Smooth muscle cell (in vitro differentiated cells): Measurements from ENCODE around the gene MYRIP. TPM values are rescaled to one million over a fixed set of nuclear protein-coding genes. Genes with fewer than 3 reads are reported as not detected.

ENCODE experiments used
- DNase-seq: peaks from one replicate; lab custom pipeline; 2025; ENCODE audit not compliant: unreplicated experiment; lab: John Stamatoyannopoulos, UW
- H2AFZ ChIP-seq: fragments of 200-600 bp; sonication (generic); 2 replicates; pipeline ENCODE4 v1.6.0; 2016; ENCODE audit warnings: antibody characterized with exemption, low read depth, mild to moderate bottlenecking
- H3F3A ChIP-seq: fragments of 200-600 bp; sonication (generic); 2 replicates; pipeline ENCODE4 v1.6.0; 2017; ENCODE audit warnings: antibody characterized with exemption, low read depth
- H3K27ac ChIP-seq: fragments of 200-600 bp; sonication (generic); 2 replicates; pipeline ENCODE4 v1.5.1; 2016; ENCODE audit warnings: low read depth, mild to moderate bottlenecking
- H3K27me3 ChIP-seq: fragments of 200-600 bp; sonication (generic); 2 replicates; pipeline ENCODE4 v1.6.1; 2016; ENCODE audit warnings: low read depth, mild to moderate bottlenecking
- H3K36me3 ChIP-seq: fragments of 200-600 bp; sonication (generic); 2 replicates; pipeline ENCODE4 v1.5.1; 2016; ENCODE audit warnings: low read depth
- H3K4me1 ChIP-seq: fragments of 200-600 bp; sonication (generic); 2 replicates; pipeline ENCODE4 v1.5.1; 2016; ENCODE audit warnings: low read depth
- H3K4me2 ChIP-seq: fragments of 200-600 bp; sonication (generic); 2 replicates; pipeline ENCODE4 v1.6.0; 2016; ENCODE audit warnings: mild to moderate bottlenecking
- H3K4me3 ChIP-seq: fragments of 200-600 bp; sonication (generic); 2 replicates; pipeline ENCODE4 v1.5.1; 2016; ENCODE audit warnings: mild to moderate bottlenecking
- H3K79me2 ChIP-seq: fragments of 200-600 bp; sonication (generic); 2 replicates; pipeline ENCODE4 v1.6.0; 2016; ENCODE audit warnings: low read depth, mild to moderate bottlenecking
- H3K9ac ChIP-seq: fragments of 200-600 bp; sonication (generic); 2 replicates; pipeline ENCODE4 v1.6.0; 2016; ENCODE audit warnings: low read depth
- H3K9me3 ChIP-seq: fragments of 200-600 bp; sonication (generic); replicated peaks from 2 replicates; pipeline ENCODE4 v1.5.1; 2016; ENCODE audit warnings: low read depth
- H4K20me1 ChIP-seq: fragments of 200-600 bp; sonication (generic); 2 replicates; pipeline ENCODE4 v1.6.0; 2016; ENCODE audit warnings: low read depth
- CTCF ChIP-seq: fragments of 200-600 bp; sonication (generic); IDR thresholded peaks from 2 replicates; pipeline ENCODE4 v1.5.1; 2017; ENCODE audit warnings: borderline replicate concordance, mild to moderate bottlenecking, antibody characterized with exemption; ENCODE audit not compliant: insufficient read depth, poor library complexity, severe bottlenecking
- WGBS: methylation state at CpG from one replicate; pipeline ENCODE4 v1.1.7; 2016; ENCODE audit warnings: low lambda C conversion rate; 5-methylcytosine and 5-hydroxymethylcytosine counted together
- polyA plus RNA-seq: library from polyadenylated mRNA; unstranded; fragments of >200 nt; fragmentation: Nextera tagmentation; extraction: Ambion mirVana; gene quantifications from 2 replicates; pipeline ENCODE4 v1.2.1, GENCODE V29; 2016
- total RNA-seq: library from RNA; depleted of rRNA; stranded (reverse); fragments of >200 nt; gene quantifications from 2 replicates; pipeline ENCODE4 v1.2.3, GENCODE V29; 2014

Gene MYRIP
- total and polyA plus RNA-seq, 2 experiments from 2014 or later, result not detected

- Histone ChIP-seq H4K20me1 (no peaks in the 10 kb centered on the region), H3K79me2 (no peaks in the 10 kb centered on the region), H3K4me1 (no peaks in the 10 kb centered on the region), H3K4me2 (peak overlapping the region; percentile 31), H3F3A (no peaks in the 10 kb centered on the region), H3K4me3 (no peak overlapping the region), H3K9ac (peak overlapping the region; percentile 46), H3K27me3 (no peaks in the 10 kb centered on the region), H2AFZ (no peak overlapping the region), H3K36me3 (no peaks in the 10 kb centered on the region), H3K9me3 (no peaks in the 10 kb centered on the region), H3K27ac (peak overlapping the region; percentile 70)
- 72% methylated on average over 2 of the region's 2 CpGs for WGBS
- no peak for DNase-seq
- no peak for TF ChIP-seq CTCF
These were observed 235.6 kb downstream of the MYRIP start for GRCh38 chr3:40045051-40045450.

- no peak for TF ChIP-seq CTCF
- Histone ChIP-seq H3K36me3 (no peaks in the 10 kb centered on the region), H3F3A (no peaks in the 10 kb centered on the region), H3K4me2 (no peak overlapping the region), H3K79me2 (no peaks in the 10 kb centered on the region), H2AFZ (no peak overlapping the region), H3K27ac (no peak overlapping the region), H3K9me3 (no peaks in the 10 kb centered on the region), H4K20me1 (no peaks in the 10 kb centered on the region), H3K4me1 (no peaks in the 10 kb centered on the region), H3K27me3 (no peaks in the 10 kb centered on the region), H3K4me3 (no peak overlapping the region), H3K9ac (no peak overlapping the region)
- no peak for DNase-seq
- WGBS, result 96% methylated on average over 4 of the region's 4 CpGs
These were observed 236.7 kb downstream of the MYRIP start for GRCh38 chr3:40046149-40046548.

GRCh38 chr3:40047406-40047805 is 238.0 kb downstream of the MYRIP start:
- no peak for DNase-seq
- Histone ChIP-seq H3K79me2 (no peaks in the 10 kb centered on the region), H3K4me2 (no peak overlapping the region), H2AFZ (no peak overlapping the region), H3F3A (no peaks in the 10 kb centered on the region), H3K9ac (no peak overlapping the region), H3K4me1 (no peaks in the 10 kb centered on the region), H4K20me1 (no peaks in the 10 kb centered on the region), H3K9me3 (no peaks in the 10 kb centered on the region), H3K4me3 (no peak overlapping the region), H3K27ac (no peak overlapping the region), H3K27me3 (no peaks in the 10 kb centered on the region), H3K36me3 (no peaks in the 10 kb centered on the region)
- 93% methylated on average over 2 of the region's 2 CpGs for WGBS
- no peak for TF ChIP-seq CTCF

GRCh38 chr3:40053663-40054062 is 244.3 kb downstream of the MYRIP start:
- Histone ChIP-seq H4K20me1 (no peaks in the 10 kb centered on the region), H3K27me3 (no peaks in the 10 kb centered on the region), H3K9me3 (no peaks in the 10 kb centered on the region), H3K4me1 (no peaks in the 10 kb centered on the region), H2AFZ (no peak overlapping the region), H3F3A (no peaks in the 10 kb centered on the region), H3K9ac (no peak overlapping the region), H3K79me2 (no peaks in the 10 kb centered on the region), H3K4me3 (no peak overlapping the region), H3K36me3 (no peaks in the 10 kb centered on the region), H3K27ac (no peak overlapping the region), H3K4me2 (no peak overlapping the region)
- DNase-seq, result no peak
- WGBS, result 96% methylated on average over 1 of the region's 1 CpG
- no peak for TF ChIP-seq CTCF
